Endothelial cell (in vitro differentiated cells): ENCODE results near the gene TTC27. TPM values are rescaled to one million over a fixed set of nuclear protein-coding genes. Genes with fewer than 3 reads are reported as not detected.
A peak's percentile ranks its signal among the peaks of the same experiment; 100 is the strongest.

Source experiments
- DNase-seq: peaks from one replicate; pipeline ENCODE4 v3.0.0; 2021; ENCODE audit warnings: low spot score
- H3K27ac Mint-ChIP-seq: one replicate; pipeline ENCODE4 v1.8.0; 2021; ENCODE audit warnings: mixed read lengths, inconsistent platforms; ENCODE audit not compliant: unreplicated experiment
- H3K27me3 Mint-ChIP-seq: one replicate; pipeline ENCODE4 v1.8.0; 2021; ENCODE audit warnings: mild to moderate bottlenecking, moderate library complexity, mixed read lengths, inconsistent platforms; ENCODE audit not compliant: unreplicated experiment
- H3K36me3 Mint-ChIP-seq: one replicate; pipeline ENCODE4 v1.8.0; 2021; ENCODE audit warnings: mild to moderate bottlenecking, low read depth, mixed read lengths, inconsistent platforms; ENCODE audit not compliant: unreplicated experiment
- H3K4me1 Mint-ChIP-seq: one replicate; pipeline ENCODE4 v1.8.0; 2021; ENCODE audit warnings: mild to moderate bottlenecking, mixed read lengths, inconsistent platforms; ENCODE audit not compliant: unreplicated experiment
- H3K4me3 Mint-ChIP-seq: one replicate; pipeline ENCODE4 v1.8.0; 2021; ENCODE audit warnings: mild to moderate bottlenecking, mixed read lengths, inconsistent platforms; ENCODE audit not compliant: unreplicated experiment
- H3K9me3 Mint-ChIP-seq: one replicate; pipeline ENCODE4 v1.8.0; 2021; ENCODE audit warnings: mixed read lengths, inconsistent platforms; ENCODE audit not compliant: unreplicated experiment
- total RNA-seq: library from RNA; stranded (reverse); fragmentation: NEBNext Ultra II Directional; extraction: Animal tissue kit (Norgen Biotek cat#: 25700); gene quantifications from one replicate; pipeline ENCODE4 v1.2.1, GENCODE V29; 2021; ENCODE audit not compliant: unreplicated experiment
- TF ChIP-seq, protein P1 (sequence below): fragments of 200-600 bp; sonication (generic); IDR thresholded peaks from one replicate; pipeline ENCODE4 v1.5.0; 2021; ENCODE audit warnings: antibody characterized with exemption; ENCODE audit not compliant: unreplicated experiment

Gene TTC27
- total RNA-seq, 1 donor from 2014 or later = 12.7 TPM

DNA sequence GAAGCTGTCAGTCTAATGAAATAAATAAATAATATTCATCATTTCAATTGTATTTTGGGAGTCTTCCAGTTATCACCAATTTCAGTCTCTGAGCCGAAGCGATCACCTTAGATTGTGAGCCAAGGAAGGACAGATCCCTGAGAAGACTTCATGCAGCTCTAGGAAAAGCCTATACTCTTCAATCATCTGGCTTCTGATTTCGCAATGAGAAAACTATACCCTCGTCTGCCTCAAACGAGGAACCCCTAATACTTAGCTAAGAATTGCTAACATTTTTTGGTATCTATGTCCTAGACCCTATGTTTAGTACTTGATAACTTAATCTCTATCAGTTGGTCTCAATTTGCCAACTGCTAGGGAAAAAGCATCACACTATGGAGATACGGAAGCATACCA lies 4.5 kb upstream of the TTC27 start:
- H3K27ac Mint-ChIP-seq = no peak overlapping the region
- H3K4me3 Mint-ChIP-seq = no peak overlapping the region
- H3K27me3 Mint-ChIP-seq = peaks cover 2% of the 10 kb centered on the region
- no peak for DNase-seq
- TF ChIP-seq, protein P1, sequence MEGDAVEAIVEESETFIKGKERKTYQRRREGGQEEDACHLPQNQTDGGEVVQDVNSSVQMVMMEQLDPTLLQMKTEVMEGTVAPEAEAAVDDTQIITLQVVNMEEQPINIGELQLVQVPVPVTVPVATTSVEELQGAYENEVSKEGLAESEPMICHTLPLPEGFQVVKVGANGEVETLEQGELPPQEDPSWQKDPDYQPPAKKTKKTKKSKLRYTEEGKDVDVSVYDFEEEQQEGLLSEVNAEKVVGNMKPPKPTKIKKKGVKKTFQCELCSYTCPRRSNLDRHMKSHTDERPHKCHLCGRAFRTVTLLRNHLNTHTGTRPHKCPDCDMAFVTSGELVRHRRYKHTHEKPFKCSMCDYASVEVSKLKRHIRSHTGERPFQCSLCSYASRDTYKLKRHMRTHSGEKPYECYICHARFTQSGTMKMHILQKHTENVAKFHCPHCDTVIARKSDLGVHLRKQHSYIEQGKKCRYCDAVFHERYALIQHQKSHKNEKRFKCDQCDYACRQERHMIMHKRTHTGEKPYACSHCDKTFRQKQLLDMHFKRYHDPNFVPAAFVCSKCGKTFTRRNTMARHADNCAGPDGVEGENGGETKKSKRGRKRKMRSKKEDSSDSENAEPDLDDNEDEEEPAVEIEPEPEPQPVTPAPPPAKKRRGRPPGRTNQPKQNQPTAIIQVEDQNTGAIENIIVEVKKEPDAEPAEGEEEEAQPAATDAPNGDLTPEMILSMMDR = no peak
- no peaks in the 10 kb centered on the region for H3K9me3 Mint-ChIP-seq
- peaks cover 31% of the 10 kb centered on the region for H3K4me1 Mint-ChIP-seq
- H3K36me3 Mint-ChIP-seq = peaks cover 16% of the 10 kb centered on the region

GRCh38 chr2:32624812-32625211 lies 3.0 kb upstream of the TTC27 start:
- H3K4me1 Mint-ChIP-seq = peaks cover 26% of the 10 kb centered on the region
- H3K27ac Mint-ChIP-seq = no peak overlapping the region
- TF ChIP-seq, protein P1 = no peak
- no peak for DNase-seq
- H3K4me3 Mint-ChIP-seq = no peak overlapping the region
- no peaks in the 10 kb centered on the region for H3K9me3 Mint-ChIP-seq
- H3K27me3 Mint-ChIP-seq = peaks cover 2% of the 10 kb centered on the region
- peaks cover 15% of the 10 kb centered on the region for H3K36me3 Mint-ChIP-seq

GRCh38 chr2:32626639-32627221 lies 1.1 kb upstream of the TTC27 start:
- Mint-ChIP-seq H3K4me3 (no peak overlapping the region), H3K27me3 (peaks cover 2% of the 10 kb centered on the region), H3K4me1 (peaks cover 20% of the 10 kb centered on the region), H3K9me3 (no peaks in the 10 kb centered on the region), H3K36me3 (peaks cover 13% of the 10 kb centered on the region), H3K27ac (no peak overlapping the region)
- DNase-seq = no peak
- TF ChIP-seq, protein P1 = no peak

DNA sequence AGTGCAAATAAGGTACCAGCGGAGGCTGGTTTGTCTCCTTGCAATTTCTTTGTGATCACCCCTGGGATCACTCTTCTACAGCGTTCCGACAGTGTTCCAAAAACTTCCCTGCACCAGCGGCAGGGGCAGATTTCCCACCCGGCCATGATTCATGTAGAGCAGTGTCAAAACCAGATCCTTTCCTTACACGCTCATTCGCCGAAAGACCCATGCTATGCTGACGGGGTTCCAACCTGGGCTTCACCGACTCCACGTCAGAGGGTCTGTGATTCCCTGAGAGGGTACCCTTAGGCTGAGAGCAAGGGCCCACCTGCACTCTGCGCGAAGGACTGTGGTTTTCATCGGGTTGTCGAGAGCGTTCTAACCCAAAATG lies 423 bp upstream of the TTC27 start:
- TF ChIP-seq, protein P1 = no peak
- H3K27ac Mint-ChIP-seq = peak overlapping the region; percentile 74

DNA sequence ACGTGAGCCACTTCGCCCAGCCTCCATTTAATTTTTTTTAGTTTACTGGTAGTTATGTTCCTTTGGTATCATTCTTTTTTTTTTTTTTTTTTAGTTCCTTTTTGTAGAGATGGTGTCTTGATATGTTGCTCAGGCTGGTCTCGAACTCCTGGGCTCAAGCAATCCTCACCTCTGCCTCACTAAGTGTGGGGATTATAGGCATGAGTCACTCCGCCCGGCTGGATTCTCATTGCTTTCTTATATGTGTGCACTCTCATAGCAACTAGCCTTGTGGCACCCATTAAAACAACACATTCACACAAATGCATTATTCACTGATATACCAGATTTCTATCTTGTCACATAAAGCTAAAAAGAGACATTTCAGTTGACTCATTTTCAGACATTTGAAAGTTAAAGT lies 4.2 kb downstream of the TTC27 start:
- Mint-ChIP-seq H3K27me3 (peaks cover 2% of the 10 kb centered on the region), H3K27ac (no peak overlapping the region), H3K36me3 (peaks cover 3% of the 10 kb centered on the region), H3K9me3 (no peaks in the 10 kb centered on the region), H3K4me3 (no peak overlapping the region), H3K4me1 (peaks cover 9% of the 10 kb centered on the region)
- DNase-seq = no peak
- TF ChIP-seq, protein P1 = no peak

More for the DNA sequence above, 423 bp upstream of the TTC27 start:
- Mint-ChIP-seq H3K36me3 (peaks cover 6% of the 10 kb centered on the region), H3K27me3 (peaks cover 2% of the 10 kb centered on the region), H3K4me1 (peaks cover 13% of the 10 kb centered on the region), H3K9me3 (no peaks in the 10 kb centered on the region), H3K4me3 (peak overlapping the region; percentile 95)
- DNase-seq = peak; percentile 47
